GM12878 (cell line): ENCODE results near the gene PHAF1. TPM values are rescaled to one million over a fixed set of nuclear protein-coding genes. Genes with fewer than 3 reads are reported as not detected.

Source experiments
- BCLAF1 ChIP-seq: fragments of 450-650 bp; IDR thresholded peaks from 2 replicates; pipeline ENCODE4 v1.6.1; 2017; ENCODE audit warnings: antibody characterized with exemption, mild to moderate bottlenecking, moderate library complexity
- CBX3 ChIP-seq: fragments of 200-600 bp; sonication (generic); IDR thresholded peaks from 2 replicates; pipeline ENCODE4 v1.6.1; 2016; ENCODE audit warnings: low read depth, borderline replicate concordance
- CBX5 ChIP-seq: sonication (generic); IDR thresholded peaks from 2 replicates; pipeline ENCODE4 v1.6.1; 2016; ENCODE audit warnings: low read depth, moderate library complexity, mild to moderate bottlenecking, inconsistent platforms
- EED ChIP-seq: sonication (generic); IDR thresholded peaks from 2 replicates; pipeline ENCODE4 v1.6.1; 2016; ENCODE audit warnings: antibody characterized with exemption, low read depth
- HDGF ChIP-seq: fragments of 450-650 bp; IDR thresholded peaks from 2 replicates; pipeline ENCODE4 v1.6.1; 2016; ENCODE audit warnings: antibody characterized with exemption
- MYC ChIP-seq: IDR thresholded peaks from 2 replicates; pipeline ENCODE4 v1.6.1; 2011; ENCODE audit warnings: mild to moderate bottlenecking, low read length, moderate library complexity, inconsistent platforms; ENCODE audit not compliant: insufficient read depth, insufficient replicate concordance, insufficient read length, severe bottlenecking
- REST ChIP-seq: IDR thresholded peaks from 2 replicates; pipeline ENCODE4 v1.6.1; 2012; ENCODE audit warnings: mild to moderate bottlenecking, low read depth, low read length
- SP1 ChIP-seq: IDR thresholded peaks from one replicate; pipeline ENCODE4 v1.6.1; 2011; ENCODE audit warnings: low read depth, low read length
- USF1 ChIP-seq: IDR thresholded peaks from 2 replicates; pipeline ENCODE4 v1.6.1; 2011; ENCODE audit warnings: borderline replicate concordance, low read depth, mild to moderate bottlenecking, moderate library complexity, mixed read lengths, low read length; ENCODE audit not compliant: insufficient read depth; ENCODE audit errors: extremely low read length
- ZBTB33 ChIP-seq: fragments of 450-650 bp; IDR thresholded peaks from 2 replicates; pipeline ENCODE4 v1.6.1; 2017; ENCODE audit warnings: mild to moderate bottlenecking
- polyA plus RNA-seq, 11 experiments: library from polyadenylated mRNA; depleted of rRNA in 4 of 11; unstranded in 6 of 11; stranded (reverse) in 5 of 11; fragments of >200 nt; fragmentation: Nextera tagmentation in 4 of 11; fragmentation: Illumina TruSeq in 1 of 11; extraction: Ambion mirVana in 4 of 11; extraction: Trizol in 1 of 11; gene quantifications; 1 replicate in 1 of 11; 2 replicates in 10 of 11; pipeline versions ENCODE4 v1.2.1 to v1.2.3, GENCODE V29; 2011 to 2016; ENCODE audit warnings: inconsistent platforms in 2 of 11, missing spikeins in 2 of 11, low read depth in 1 of 11
- total RNA-seq, 4 experiments: library from RNA; depleted of rRNA in 3 of 4; stranded (reverse); fragments of >200 nt in 3 of 4; fragmentation: Illumina TruSeq in 1 of 4; extraction: Trizol in 1 of 4; gene quantifications; 2 replicates each; pipeline versions ENCODE4 v1.2.1 to v1.2.3, GENCODE V29; 2013 to 2021
- TF ChIP-seq, protein P1 (sequence below): IDR thresholded peaks from 2 replicates; pipeline ENCODE4 v1.6.1; 2012; ENCODE audit warnings: improper control_type of control experiment, low read depth, low read length; ENCODE audit not compliant: insufficient replicate concordance
- TF ChIP-seq, protein P2 (sequence below): fragments of 450-650 bp; IDR thresholded peaks from 2 replicates; pipeline ENCODE4 v1.6.1; 2016; ENCODE audit warnings: mild to moderate bottlenecking

Gene PHAF1
- total and polyA plus RNA-seq, 10 of the 15 experiments (the other 5 are each of a cell fraction or from before 2014, with no cell fraction given), result 4.5 to 20.9 (median 14.9) TPM

DNA sequence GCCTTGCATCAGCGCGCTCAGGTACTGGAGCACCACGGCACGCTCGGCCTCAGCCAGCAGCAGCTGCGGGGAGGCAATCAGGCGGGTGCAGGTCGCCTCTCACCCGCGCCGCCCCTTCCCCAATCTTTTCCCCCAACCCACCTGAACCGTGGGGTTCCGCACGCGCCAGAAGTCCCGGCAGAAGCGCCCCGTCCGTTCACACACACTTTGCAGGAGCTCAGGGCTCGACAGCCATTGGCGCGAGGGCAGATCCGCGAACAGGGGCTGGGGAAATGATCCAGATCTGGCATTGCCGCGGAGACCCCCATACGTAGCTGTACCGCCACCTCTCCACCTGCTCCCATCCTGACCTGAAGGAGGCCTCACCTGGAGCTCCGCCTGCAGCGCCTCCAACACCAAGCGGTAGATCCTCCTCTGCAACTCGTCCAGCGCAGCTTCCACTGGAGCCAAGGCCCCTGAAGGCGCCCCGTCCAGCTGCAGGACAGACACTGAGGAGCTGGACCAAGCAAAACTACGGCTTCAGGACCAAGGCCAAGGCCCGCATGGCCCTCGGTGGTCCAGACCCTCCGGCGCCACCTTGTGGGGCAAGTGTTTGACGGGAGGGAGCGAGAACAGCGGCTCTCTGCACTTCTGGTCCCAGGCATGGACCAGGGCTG, 75.4 kb downstream of the PHAF1 start (continued):
- TF ChIP-seq, protein P1, sequence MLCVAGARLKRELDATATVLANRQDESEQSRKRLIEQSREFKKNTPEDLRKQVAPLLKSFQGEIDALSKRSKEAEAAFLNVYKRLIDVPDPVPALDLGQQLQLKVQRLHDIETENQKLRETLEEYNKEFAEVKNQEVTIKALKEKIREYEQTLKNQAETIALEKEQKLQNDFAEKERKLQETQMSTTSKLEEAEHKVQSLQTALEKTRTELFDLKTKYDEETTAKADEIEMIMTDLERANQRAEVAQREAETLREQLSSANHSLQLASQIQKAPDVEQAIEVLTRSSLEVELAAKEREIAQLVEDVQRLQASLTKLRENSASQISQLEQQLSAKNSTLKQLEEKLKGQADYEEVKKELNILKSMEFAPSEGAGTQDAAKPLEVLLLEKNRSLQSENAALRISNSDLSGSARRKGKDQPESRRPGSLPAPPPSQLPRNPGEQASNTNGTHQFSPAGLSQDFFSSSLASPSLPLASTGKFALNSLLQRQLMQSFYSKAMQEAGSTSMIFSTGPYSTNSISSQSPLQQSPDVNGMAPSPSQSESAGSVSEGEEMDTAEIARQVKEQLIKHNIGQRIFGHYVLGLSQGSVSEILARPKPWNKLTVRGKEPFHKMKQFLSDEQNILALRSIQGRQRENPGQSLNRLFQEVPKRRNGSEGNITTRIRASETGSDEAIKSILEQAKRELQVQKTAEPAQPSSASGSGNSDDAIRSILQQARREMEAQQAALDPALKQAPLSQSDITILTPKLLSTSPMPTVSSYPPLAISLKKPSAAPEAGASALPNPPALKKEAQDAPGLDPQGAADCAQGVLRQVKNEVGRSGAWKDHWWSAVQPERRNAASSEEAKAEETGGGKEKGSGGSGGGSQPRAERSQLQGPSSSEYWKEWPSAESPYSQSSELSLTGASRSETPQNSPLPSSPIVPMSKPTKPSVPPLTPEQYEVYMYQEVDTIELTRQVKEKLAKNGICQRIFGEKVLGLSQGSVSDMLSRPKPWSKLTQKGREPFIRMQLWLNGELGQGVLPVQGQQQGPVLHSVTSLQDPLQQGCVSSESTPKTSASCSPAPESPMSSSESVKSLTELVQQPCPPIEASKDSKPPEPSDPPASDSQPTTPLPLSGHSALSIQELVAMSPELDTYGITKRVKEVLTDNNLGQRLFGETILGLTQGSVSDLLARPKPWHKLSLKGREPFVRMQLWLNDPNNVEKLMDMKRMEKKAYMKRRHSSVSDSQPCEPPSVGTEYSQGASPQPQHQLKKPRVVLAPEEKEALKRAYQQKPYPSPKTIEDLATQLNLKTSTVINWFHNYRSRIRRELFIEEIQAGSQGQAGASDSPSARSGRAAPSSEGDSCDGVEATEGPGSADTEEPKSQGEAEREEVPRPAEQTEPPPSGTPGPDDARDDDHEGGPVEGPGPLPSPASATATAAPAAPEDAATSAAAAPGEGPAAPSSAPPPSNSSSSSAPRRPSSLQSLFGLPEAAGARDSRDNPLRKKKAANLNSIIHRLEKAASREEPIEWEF, result no peak
- TF ChIP-seq CBX3 (no peak), EED (no peak), ZBTB33 (no peak), REST (peak; percentile 99), BCLAF1 (no peak), USF1 (no peak), CBX5 (no peak), HDGF (no peak), SP1 (peak; percentile 20), MYC (no peak)
- TF ChIP-seq, protein P2, sequence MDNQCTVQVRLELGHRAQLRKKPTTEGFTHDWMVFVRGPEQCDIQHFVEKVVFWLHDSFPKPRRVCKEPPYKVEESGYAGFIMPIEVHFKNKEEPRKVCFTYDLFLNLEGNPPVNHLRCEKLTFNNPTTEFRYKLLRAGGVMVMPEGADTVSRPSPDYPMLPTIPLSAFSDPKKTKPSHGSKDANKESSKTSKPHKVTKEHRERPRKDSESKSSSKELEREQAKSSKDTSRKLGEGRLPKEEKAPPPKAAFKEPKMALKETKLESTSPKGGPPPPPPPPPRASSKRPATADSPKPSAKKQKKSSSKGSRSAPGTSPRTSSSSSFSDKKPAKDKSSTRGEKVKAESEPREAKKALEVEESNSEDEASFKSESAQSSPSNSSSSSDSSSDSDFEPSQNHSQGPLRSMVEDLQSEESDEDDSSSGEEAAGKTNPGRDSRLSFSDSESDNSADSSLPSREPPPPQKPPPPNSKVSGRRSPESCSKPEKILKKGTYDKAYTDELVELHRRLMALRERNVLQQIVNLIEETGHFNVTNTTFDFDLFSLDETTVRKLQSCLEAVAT, result 0 out of 2 replicates have a peak, but pooled peaks have one; percentile 17
